Measurements from ENCODE around the gene SYNC. TPM values are rescaled to one million over a fixed set of nuclear protein-coding genes. Genes with fewer than 3 reads are reported as not detected.

SYNC gene
- total and polyA plus RNA-seq, 2 of the 8 experiments (the other 6 are each of a cell fraction or from before 2014, with no cell fraction given): 0.06 to 0.17 TPM

- H3K23me2 ChIP-seq (ENCODE audit: low read depth, low read length): no peaks in the 10 kb centered on the region
- H3K27ac ChIP-seq (ENCODE audit: low read depth, low read length): no peak overlapping the region
- TF ChIP-seq CBX8 (IDR thresholded peaks at IDR 0.05; ENCODE audit: borderline replicate concordance, low read depth, low read length) (no peak), HDAC2 (IDR thresholded peaks at IDR 0.05; ENCODE audit: borderline replicate concordance in 1 of 2, low read depth in 2 of 2, low read length in 2 of 2) (no peak), NANOG (IDR thresholded peaks at IDR 0.05; ENCODE audit: insufficient read depth, low read depth, low read length, poor library complexity, severe bottlenecking) (no peak), ZNF274 (IDR thresholded peaks at IDR 0.05; ENCODE audit: borderline replicate concordance, extremely low read depth, low read length) (no peak), RXRA (IDR thresholded peaks at IDR 0.05; ENCODE audit: insufficient read depth, low read depth, low read length) (no peak)
- H4K8ac ChIP-seq (ENCODE audit: extremely low read depth, insufficient read depth, low read length): no peak overlapping the region
- no peak overlapping the region for H2AFZ ChIP-seq (ENCODE audit: low read length)
- H3K23ac ChIP-seq (ENCODE audit: insufficient read length): no peak overlapping the region
- no peak overlapping the region for H3K56ac ChIP-seq (replicated peaks; ENCODE audit: insufficient read length, low read depth, low read length)
- no peaks in the 10 kb centered on the region for H4K20me1 ChIP-seq (replicated peaks in 1 of 2; ENCODE audit: control insufficient read depth in 1 of 2, insufficient read depth in 2 of 2, low read length in 2 of 2)
- H2BK20ac ChIP-seq (ENCODE audit: low read length): no peak overlapping the region
- ChIA-PET CTCF (ENCODE audit: partially characterized antibody) (interaction anchor here (0.7 to 10.5 kb wide), 8 partner anchors 10 to 191 kb away, joined by 3 to 329 read pairs (median 4); no protein-coding TSS in a partner anchor), POLR2A (ENCODE audit: partially characterized antibody) (interaction anchor here (0.6 to 1.1 kb wide), 5 partner anchors 50 to 69 kb away, joined by 3 to 9 read pairs (median 4); partner anchors contain the start of gene RBBP4)
- WGBS, 2 experiments (ENCODE audit: extremely low coverage in 1 of 2, insufficient coverage in 1 of 2, insufficient read length in 1 of 2, insufficient replicate concordance in 2 of 2, low coverage in 1 of 2, low lambda C conversion rate in 2 of 2, missing lambda C conversion rate in 1 of 2): no CpG with 5 or more reads among the region's 2 CpGs
- H3K27me3 ChIP-seq (replicated peaks in 1 of 4; ENCODE audit: control insufficient read depth in 3 of 4, extremely low read depth in 1 of 4, insufficient read depth in 3 of 4, low read length in 3 of 4): peaks cover 0 to 7% (median 4%) of the 10 kb centered on the region in 4 experiments; a peak in 6 of 7 replicates
- no peak overlapping the region for H4K5ac ChIP-seq (ENCODE audit: insufficient read length, low read depth, low read length)
- H3K4me1 ChIP-seq (replicated peaks in 1 of 4; ENCODE audit: control insufficient read depth in 3 of 4, insufficient read depth in 4 of 4, low read length in 3 of 4): peaks cover 0 to 2% (median 0%) of the 10 kb centered on the region in 4 experiments; a peak in 2 of 7 replicates
- H3K4me2 ChIP-seq (ENCODE audit: insufficient read depth in 1 of 2, low read depth in 2 of 2, low read length in 2 of 2): no peak overlapping the region
- no peak overlapping the region for H2BK12ac ChIP-seq (ENCODE audit: low read depth, low read length)
- no peak overlapping the region for H3K9ac ChIP-seq (replicated peaks in 1 of 4; ENCODE audit: extremely low read depth in 1 of 4, low read depth in 3 of 4, low read length in 3 of 4)
- no peak overlapping the region for H3K18ac ChIP-seq (ENCODE audit: extremely low read depth, low read length)
- H2BK5ac ChIP-seq (ENCODE audit: low read depth, low read length): no peak overlapping the region
- H3K9me3 ChIP-seq (ENCODE audit: insufficient read depth in 2 of 2, low read depth in 1 of 2, low read length in 1 of 2): no peaks in the 10 kb centered on the region
- no peaks in the 10 kb centered on the region for H3K79me1 ChIP-seq (ENCODE audit: low read depth, low read length)
- H3K14ac ChIP-seq (ENCODE audit: insufficient read length): no peak overlapping the region
- H3K4ac ChIP-seq (replicated peaks; ENCODE audit: insufficient read length, low read depth, low read length): no peak overlapping the region
- FAIRE-seq (no peak), DNase-seq (ENCODE audit: low read depth in 1 of 2, low spot score in 2 of 2) (no peak)
- H2BK15ac ChIP-seq (ENCODE audit: low read length): 0 out of 2 replicates have a peak overlapping the region, but pooled peaks have one; percentile 3
- H3K36me3 ChIP-seq (ENCODE audit: control insufficient read depth in 2 of 4, insufficient read depth in 4 of 4, low read length in 3 of 4): no peaks in the 10 kb centered on the region
- H4K91ac ChIP-seq (replicated peaks; ENCODE audit: insufficient read length, low read length): no peak overlapping the region
- H2BK120ac ChIP-seq (replicated peaks; ENCODE audit: low read depth, low read length): no peak overlapping the region
- H3K4me3 ChIP-seq (ENCODE audit: extremely low read depth in 1 of 4, insufficient read depth in 2 of 4, low read depth in 3 of 4, low read length in 4 of 4): no peak overlapping the region
- no peak overlapping the region for H2AK5ac ChIP-seq (ENCODE audit: low read depth, low read length)
- H3K79me2 ChIP-seq (ENCODE audit: control insufficient read depth in 1 of 2, insufficient read depth in 2 of 2, low read length in 2 of 2): no peaks in the 10 kb centered on the region
These were observed 6.5 kb upstream of the SYNC start for GRCh38 chr1:32709075-32709474.
